ENCODE results near the gene GDPGP1.
A peak's percentile ranks its signal among the peaks of the same experiment; 100 is the strongest.

The GDPGP1 gene

GRCh38 chr15:90205050-90205848, 28.8 kb upstream of the GDPGP1 start:
- no peak for DNase-seq

DNA sequence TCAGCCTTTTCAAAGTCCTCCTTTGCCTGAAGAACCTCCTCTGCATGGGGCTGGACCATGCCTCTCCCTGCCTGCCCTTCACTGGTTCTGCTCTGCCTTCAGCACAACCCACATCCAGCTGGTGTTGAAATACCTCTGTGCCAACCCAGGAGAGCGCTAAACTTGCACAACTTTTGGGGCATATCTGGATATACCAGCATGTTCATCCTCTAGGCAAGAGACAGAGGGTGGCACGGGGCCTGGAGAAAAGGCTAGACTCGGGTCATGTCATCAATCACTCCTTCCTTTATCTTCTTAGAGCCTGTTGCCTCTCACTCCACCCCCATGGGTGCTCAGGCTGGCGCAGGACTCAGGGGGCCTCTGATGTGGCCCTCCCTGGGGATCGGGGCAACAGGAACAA, 28.1 kb upstream of the GDPGP1 start:
- no peak for DNase-seq

- DNase-seq, result no peak
These were observed 26.8 kb upstream of the GDPGP1 start for GRCh38 chr15:90207252-90207651.

DNA sequence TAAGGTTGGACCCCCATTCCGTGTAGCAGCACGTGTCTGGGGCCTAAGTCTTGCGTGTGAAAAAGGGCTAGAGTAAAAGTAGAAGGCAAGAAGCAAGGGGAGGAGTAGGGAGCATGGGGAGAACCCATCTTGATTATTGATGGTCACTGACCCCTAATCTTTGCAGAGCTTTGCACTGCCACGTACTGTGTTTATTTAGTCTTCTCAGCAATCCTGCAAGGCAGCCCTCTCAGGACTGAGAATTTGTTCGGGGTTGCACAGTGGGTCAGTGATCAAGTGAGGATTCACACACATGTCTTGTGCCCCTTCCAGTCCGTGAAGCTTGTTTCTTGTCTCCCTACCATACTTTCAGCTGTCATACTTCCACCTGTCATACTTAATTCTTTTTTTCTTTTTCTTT, 25.7 kb upstream of the GDPGP1 start:
- no peak for DNase-seq

GRCh38 chr15:90209591-90209990, 24.4 kb upstream of the GDPGP1 start:
- DNase-seq, result no peak

- no peak for DNase-seq
These were observed 23.4 kb upstream of the GDPGP1 start for GRCh38 chr15:90210593-90210992.

DNA sequence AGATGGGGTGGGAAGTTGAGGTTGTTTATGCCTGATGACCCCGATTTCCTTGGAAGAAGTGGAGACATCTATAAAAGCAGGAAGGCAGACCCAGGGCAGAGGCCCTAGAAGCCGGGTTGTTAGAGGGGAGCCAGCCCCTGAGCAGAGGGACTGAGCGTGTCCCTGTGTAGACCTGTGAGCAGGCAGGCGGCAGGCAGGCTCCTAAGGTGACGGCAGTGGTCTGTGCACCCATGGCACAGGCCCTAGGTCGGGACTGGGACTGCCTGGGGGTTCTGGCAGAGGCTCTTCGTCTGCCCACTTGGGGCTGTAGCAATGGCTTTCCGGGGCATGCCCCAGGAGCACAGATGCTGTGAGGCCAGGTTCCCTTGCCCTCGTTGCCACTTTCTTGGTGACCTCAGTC, 23.0 kb upstream of the GDPGP1 start:
- no peak for DNase-seq

DNA sequence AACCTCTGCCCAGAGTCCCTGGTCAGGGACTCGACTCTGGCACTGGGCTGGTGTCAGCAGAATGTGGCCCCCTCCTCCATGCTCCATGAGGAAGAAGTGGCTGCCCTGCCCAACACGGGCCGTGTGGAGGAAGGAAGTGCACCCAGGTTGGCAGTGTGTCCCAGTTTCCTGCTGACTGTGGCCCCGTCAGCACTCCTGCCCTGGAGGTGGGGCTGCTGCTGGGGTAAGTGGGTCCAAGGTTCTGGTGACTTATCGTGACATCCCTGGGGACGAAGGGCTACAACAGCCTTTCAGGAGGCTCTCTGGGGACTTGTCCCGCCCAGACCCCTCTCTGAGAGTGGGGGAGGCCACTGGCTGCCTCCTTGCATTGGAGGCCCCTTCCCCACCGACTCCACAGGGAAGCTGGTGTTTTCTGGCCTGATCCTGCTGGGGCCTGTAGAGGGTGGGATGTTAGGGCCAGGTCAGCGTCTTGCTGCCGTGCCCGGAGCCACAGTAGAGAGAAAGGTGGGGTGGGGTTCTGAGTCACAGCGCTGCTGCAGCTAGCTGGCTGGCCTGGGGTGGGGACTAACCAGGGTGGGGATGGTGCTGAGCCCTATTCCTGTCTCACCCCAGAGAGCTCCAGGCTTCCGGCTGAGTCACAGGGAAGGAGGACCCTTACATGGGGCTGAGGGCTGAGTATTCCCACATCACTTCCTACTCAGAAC, 22.4 kb upstream of the GDPGP1 start:
- DNase-seq, result no peak

- DNase-seq, result no peak
These were observed 21.5 kb upstream of the GDPGP1 start for GRCh38 chr15:90212221-90213098.

GRCh38 chr15:90213122-90213817, 20.7 kb upstream of the GDPGP1 start:
- DNase-seq, result no peak

DNA sequence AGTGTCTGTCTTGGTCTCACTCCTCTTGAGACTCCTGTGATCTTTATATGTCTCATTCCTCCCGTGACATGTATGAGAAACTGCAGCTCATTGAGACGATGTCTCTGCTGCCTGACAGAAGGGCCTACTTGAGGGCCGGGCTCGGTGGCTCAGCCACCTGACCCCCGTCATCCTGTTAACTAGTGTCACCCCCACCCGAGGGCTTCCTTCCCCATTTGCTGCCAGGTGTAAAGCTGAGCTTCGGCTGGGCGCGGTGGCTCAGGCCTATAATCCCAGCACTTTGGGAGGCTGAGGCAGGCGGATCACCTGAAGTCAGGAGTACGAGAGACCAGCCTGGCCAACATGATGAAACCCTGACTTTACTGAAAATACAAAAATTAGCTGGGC, 20.2 kb upstream of the GDPGP1 start:
- DNase-seq, result no peak

DNA sequence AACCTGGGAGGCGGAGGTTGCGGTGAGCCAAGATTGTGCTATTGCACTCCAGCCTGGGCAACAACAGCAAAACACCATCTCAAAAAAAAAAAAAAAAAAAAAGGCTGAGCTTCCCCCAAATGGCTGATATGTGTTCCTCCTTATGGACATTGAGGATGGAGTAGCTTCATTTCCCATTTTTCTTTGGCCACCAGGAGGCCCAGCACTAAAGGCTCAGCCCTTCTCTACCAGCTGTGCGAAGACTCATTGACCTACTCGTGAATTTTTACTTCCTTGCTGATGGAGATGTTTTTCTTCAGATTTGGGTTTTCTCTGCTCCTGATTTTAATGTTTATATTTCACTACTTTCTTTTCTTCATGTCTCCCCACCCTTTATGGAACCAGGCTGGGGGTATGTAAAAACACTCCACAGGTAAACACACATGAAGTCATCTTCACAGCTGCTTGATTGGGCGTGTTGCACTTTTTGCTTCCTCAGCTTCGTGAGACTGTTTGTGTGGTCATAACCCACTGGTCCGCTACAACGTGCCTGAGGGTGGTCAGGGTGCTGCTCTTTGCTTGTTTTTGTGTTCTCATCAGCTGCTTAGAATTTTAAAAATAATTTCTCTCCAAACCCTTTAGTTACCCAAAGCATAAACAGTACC, 19.3 kb upstream of the GDPGP1 start:
- no peak for DNase-seq

GRCh38 chr15:90217671-90218394, 16.2 kb upstream of the GDPGP1 start:
- DNase-seq, result no peak

- peak; percentile 55 for DNase-seq
These were observed 14.4 kb upstream of the GDPGP1 start for GRCh38 chr15:90219421-90220141.

- peak; percentile 35 for DNase-seq
These were observed 12.6 kb upstream of the GDPGP1 start for GRCh38 chr15:90221246-90221900.

- DNase-seq, result no peak
These were observed 11.5 kb upstream of the GDPGP1 start for GRCh38 chr15:90222547-90222946.

- no peak for DNase-seq
These were observed 10.4 kb upstream of the GDPGP1 start for GRCh38 chr15:90223441-90224165.

DNA sequence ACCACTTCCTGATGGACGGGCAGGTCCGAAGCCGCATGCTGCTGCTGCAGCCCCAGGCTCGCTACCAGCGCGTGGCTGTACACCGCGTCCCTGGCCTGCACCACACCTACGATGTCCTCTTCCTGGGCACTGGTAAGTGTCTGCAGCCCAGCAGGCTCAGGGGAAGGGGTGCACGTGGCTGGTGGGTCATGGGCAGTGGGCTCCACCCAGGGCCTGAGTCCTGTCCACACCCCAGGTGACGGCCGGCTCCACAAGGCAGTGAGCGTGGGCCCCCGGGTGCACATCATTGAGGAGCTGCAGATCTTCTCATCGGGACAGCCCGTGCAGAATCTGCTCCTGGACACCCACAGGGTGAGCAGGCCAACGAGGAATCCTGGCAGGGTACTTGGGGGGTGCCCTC, 9.0 kb upstream of the GDPGP1 start:
- no peak for DNase-seq

DNA sequence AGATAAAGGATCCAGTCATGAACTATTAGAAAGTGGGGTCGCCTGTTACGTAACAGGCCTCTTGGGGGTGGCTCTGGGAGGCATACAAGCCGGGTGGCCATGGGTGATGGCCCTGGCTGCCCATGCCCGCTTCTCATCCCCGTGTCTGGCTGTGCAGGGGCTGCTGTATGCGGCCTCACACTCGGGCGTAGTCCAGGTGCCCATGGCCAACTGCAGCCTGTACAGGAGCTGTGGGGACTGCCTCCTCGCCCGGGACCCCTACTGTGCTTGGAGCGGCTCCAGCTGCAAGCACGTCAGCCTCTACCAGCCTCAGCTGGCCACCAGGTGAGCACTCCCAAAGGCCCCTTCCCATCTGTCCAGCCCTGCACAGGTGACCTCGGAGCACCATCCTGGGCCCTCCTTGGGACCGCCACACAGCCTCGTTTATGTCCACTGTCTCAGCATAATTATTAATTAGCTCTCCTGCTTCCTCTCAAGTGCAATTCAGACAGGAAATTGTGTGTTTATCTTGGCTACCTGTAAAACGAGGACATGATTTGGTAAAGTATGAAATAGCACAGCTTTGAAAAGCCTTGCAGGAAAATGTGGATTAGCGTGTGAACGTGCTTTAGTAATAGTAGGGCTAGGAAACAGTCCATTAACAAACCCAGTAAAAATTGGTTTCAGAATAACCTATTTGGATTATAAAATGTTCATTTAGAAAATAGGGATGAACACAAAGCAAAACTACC, 8.3 kb upstream of the GDPGP1 start:
- DNase-seq, result no peak

Data from CD4-positive, alpha-beta T cell treated with Interleukin-21 for 1 hour (primary cell).